ENCODE results near the gene EME1.

DNA sequence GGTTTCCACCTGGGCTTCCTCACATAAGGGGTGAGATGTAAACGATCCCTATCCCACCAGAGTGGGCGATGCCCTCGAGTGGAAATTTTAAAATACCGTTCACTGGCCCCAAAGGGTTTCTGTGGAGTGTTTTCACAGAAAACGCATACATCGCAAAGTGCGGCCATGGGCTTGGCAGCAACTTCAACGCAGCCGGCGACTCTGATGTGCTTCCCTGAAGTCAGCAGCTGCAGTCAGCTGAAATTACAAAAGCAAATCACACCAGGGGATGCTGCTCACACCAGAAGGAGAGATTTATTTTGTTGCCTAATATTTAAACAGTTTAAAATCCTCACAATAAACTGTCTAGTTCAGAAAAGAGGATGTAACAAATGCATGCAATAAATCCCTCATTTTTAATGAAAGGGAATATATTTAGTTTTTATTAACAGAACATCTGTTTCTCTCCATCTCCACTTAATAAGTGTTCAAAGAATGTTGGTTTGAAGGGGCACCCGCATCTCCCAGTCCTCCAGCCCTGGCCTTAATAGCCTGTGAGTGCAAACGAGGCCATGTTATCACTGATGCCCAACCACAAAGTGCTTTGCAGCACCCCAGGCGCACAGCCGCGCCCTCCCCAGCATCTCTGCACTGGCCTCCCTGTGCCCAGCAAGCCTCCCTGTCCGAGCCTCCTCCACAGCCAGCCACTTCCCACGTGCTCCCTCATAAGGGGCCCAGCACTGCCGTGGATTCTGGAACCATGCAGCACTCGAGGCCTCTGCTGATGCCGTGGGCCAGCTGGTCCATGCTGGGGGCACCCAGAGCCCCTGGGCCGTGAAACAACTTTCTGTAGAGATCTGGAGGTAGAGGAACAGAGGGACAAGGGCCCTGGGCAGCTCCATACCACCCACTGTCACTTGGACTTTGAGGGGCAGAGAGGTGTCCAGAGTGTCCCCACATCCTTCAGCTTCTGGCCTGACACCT, 44.4 kb upstream of the EME1 start:
- TF ChIP-seq SOX5 (CRISPR knock-in tag; IDR thresholded peaks at IDR 0.05; ENCODE audit: borderline replicate concordance) (no peak), NCOA1 (CRISPR knock-in tag; IDR thresholded peaks at IDR 0.05) (no peak), NCOR1 (IDR thresholded peaks at IDR 0.05; ENCODE audit: borderline replicate concordance, low read length) (no peak), PATZ1 (CRISPR knock-in tag; IDR thresholded peaks at IDR 0.05) (no peak), SNAPC4 (CRISPR knock-in tag; IDR thresholded peaks at IDR 0.05) (no peak), HNRNPK (IDR thresholded peaks at IDR 0.05; ENCODE audit: low read depth, low read length, poor library complexity, severe bottlenecking) (no peak), ZNF788 (CRISPR knock-in tag; IDR thresholded peaks at IDR 0.05; ENCODE audit: borderline replicate concordance) (no peak), PPARG (CRISPR knock-in tag; conservative IDR thresholded peaks at IDR 0.05) (no peak)
- TF ChIP-seq, protein P1, sequence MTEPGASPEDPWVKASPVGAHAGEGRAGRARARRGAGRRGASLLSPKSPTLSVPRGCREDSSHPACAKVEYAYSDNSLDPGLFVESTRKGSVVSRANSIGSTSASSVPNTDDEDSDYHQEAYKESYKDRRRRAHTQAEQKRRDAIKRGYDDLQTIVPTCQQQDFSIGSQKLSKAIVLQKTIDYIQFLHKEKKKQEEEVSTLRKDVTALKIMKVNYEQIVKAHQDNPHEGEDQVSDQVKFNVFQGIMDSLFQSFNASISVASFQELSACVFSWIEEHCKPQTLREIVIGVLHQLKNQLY (CRISPR knock-in tag; IDR thresholded peaks at IDR 0.05): no peak
